Measurements from ENCODE around the gene MYOT.
"Not testable (repeated sequence)": the region's sequence is repeated elsewhere in the genome, so short reads cannot be mapped to it uniquely, and the experiment has no call there.

DNA sequence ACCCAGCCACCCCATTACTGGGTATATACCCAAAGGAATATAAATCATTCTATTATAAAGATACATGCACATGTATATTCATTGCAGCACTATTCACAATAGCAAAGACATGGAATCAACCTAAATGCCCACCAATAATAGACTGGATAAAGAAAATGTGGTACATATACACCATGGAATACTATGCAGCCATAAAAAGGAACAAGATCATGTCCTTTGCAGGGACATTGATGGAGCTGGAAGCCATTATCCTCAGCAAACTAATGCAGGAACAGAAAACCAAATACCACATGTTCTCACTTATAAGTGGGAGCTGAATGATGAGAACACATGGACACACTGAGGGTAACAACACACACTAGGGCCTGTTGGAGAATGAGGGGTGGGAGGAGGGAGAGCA is 14.5 kb upstream of the MYOT start:
- TF ChIP-seq, protein P1, sequence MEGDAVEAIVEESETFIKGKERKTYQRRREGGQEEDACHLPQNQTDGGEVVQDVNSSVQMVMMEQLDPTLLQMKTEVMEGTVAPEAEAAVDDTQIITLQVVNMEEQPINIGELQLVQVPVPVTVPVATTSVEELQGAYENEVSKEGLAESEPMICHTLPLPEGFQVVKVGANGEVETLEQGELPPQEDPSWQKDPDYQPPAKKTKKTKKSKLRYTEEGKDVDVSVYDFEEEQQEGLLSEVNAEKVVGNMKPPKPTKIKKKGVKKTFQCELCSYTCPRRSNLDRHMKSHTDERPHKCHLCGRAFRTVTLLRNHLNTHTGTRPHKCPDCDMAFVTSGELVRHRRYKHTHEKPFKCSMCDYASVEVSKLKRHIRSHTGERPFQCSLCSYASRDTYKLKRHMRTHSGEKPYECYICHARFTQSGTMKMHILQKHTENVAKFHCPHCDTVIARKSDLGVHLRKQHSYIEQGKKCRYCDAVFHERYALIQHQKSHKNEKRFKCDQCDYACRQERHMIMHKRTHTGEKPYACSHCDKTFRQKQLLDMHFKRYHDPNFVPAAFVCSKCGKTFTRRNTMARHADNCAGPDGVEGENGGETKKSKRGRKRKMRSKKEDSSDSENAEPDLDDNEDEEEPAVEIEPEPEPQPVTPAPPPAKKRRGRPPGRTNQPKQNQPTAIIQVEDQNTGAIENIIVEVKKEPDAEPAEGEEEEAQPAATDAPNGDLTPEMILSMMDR (IDR thresholded peaks at IDR 0.05), result not testable (repeated sequence)
- not testable (repeated sequence) for TF ChIP-seq POLR2A (IDR thresholded peaks at IDR 0.05)

Measured in esophagus squamous epithelium (tissue), 4 donors.